Stimulated activated CD8-positive, alpha-beta memory T cell treated with anti-CD3 and anti-CD28 coated beads, Interleukin-7, amount 100 ng/mL, for 1 hour (primary cell): ENCODE measurements around the gene TOP1.

Experiments
- DNase-seq, 2 donors: peaks; one replicate each; pipeline ENCODE4 v3.0.0-alpha.2; 2020; ENCODE audit warnings: low read depth in 2 of 2

The TOP1 gene

GRCh38 chr20:41145317-41145716, 116.7 kb downstream of the TOP1 start:
- no peak for DNase-seq

- DNase-seq, result no peak
Observed at GRCh38 chr20:41145821-41146620, 117.4 kb downstream of the TOP1 start.

GRCh38 chr20:41147767-41148191, 119.2 kb downstream of the TOP1 start:
- DNase-seq, result no peak

- DNase-seq, result no peak
Observed at GRCh38 chr20:41148942-41149341, 120.3 kb downstream of the TOP1 start.

- no peak for DNase-seq
Observed at GRCh38 chr20:41150664-41151063, 122.0 kb downstream of the TOP1 start.

- DNase-seq, result no peak
Observed at GRCh38 chr20:41151134-41151869, 122.7 kb downstream of the TOP1 start.

- DNase-seq, result no peak
Observed at GRCh38 chr20:41152108-41152757, 123.6 kb downstream of the TOP1 start.

- DNase-seq, result no peak
Observed at GRCh38 chr20:41154436-41155176, 126.0 kb downstream of the TOP1 start.

GRCh38 chr20:41155261-41155660, 126.6 kb downstream of the TOP1 start:
- no peak for DNase-seq

- DNase-seq, result no peak
Observed at GRCh38 chr20:41158082-41158625, 129.5 kb downstream of the TOP1 start.

- DNase-seq, result no peak
Observed at GRCh38 chr20:41159547-41159946, 130.9 kb downstream of the TOP1 start.

GRCh38 chr20:41160686-41161085, 132.1 kb downstream of the TOP1 start:
- DNase-seq, result no peak

GRCh38 chr20:41161886-41162285, 133.3 kb downstream of the TOP1 start:
- DNase-seq, result no peak

- no peak for DNase-seq
Observed at GRCh38 chr20:41162396-41162795, 133.8 kb downstream of the TOP1 start.

- no peak for DNase-seq
Observed at GRCh38 chr20:41163821-41164220, 135.2 kb downstream of the TOP1 start.

GRCh38 chr20:41165001-41165882, 136.6 kb downstream of the TOP1 start:
- DNase-seq, result no peak

- DNase-seq, result no peak
Observed at GRCh38 chr20:41166201-41167117, 137.8 kb downstream of the TOP1 start.

- no peak for DNase-seq
Observed at GRCh38 chr20:41167118-41167470, 138.5 kb downstream of the TOP1 start.

- no peak for DNase-seq
Observed at GRCh38 chr20:41167481-41168253, 139.0 kb downstream of the TOP1 start.
